GM23338 (cell line): ENCODE results near the gene PDE1A. TPM values are rescaled to one million over a fixed set of nuclear protein-coding genes. Genes with fewer than 3 reads are reported as not detected.
"Not testable (repeated sequence)": the region's sequence is repeated elsewhere in the genome, so short reads cannot be mapped to it uniquely, and the experiment has no call there.

Source experiments
- ATAC-seq: fragments of 200-7000 bp; cut with Tn5 transposase; 3 replicates; pipeline ENCODE4 v1.9.1; 2020
- DNase-seq: peaks from one replicate; pipeline ENCODE4 v3.0.0-alpha.2; 2015; ENCODE audit warnings: low spot score
- H2AFZ ChIP-seq: fragments of 200-600 bp; sonication (generic); 2 replicates; pipeline ENCODE4 v1.8.0; 2016; ENCODE audit warnings: antibody characterized with exemption, mild to moderate bottlenecking, moderate library complexity
- H3F3A ChIP-seq: fragments of 200-600 bp; sonication (generic); replicated peaks from 2 replicates; pipeline ENCODE4 v1.8.0; 2017; ENCODE audit warnings: antibody characterized with exemption, mixed run types, low read depth
- H3K27ac ChIP-seq: fragments of 200-600 bp; sonication (generic); 2 replicates; pipeline ENCODE4 v1.6.1; 2016; ENCODE audit warnings: low read depth
- H3K27me3 ChIP-seq: fragments of 200-600 bp; sonication (generic); 2 replicates; pipeline ENCODE4 v1.8.0; 2016; ENCODE audit warnings: mild to moderate bottlenecking, mixed run types, moderate library complexity; ENCODE audit not compliant: insufficient read depth
- H3K36me3 ChIP-seq: fragments of 200-600 bp; sonication (generic); 2 replicates; pipeline ENCODE4 v1.8.0; 2016; ENCODE audit warnings: mild to moderate bottlenecking; ENCODE audit not compliant: insufficient read depth
- H3K4me1 ChIP-seq: fragments of 200-600 bp; sonication (generic); 2 replicates; pipeline ENCODE4 v1.8.0; 2016; ENCODE audit warnings: mild to moderate bottlenecking, moderate library complexity; ENCODE audit not compliant: insufficient read depth
- H3K4me2 ChIP-seq: fragments of 200-600 bp; sonication (generic); 2 replicates; pipeline ENCODE4 v1.7.1; 2017; ENCODE audit warnings: mixed run types
- H3K4me3 ChIP-seq: fragments of 200-600 bp; sonication (generic); 2 replicates; pipeline ENCODE4 v1.6.1; 2016; ENCODE audit warnings: mixed run types
- H3K79me2 ChIP-seq: fragments of 200-600 bp; sonication (generic); replicated peaks from 2 replicates; pipeline ENCODE4 v1.8.0; 2017; ENCODE audit warnings: mild to moderate bottlenecking; ENCODE audit not compliant: insufficient read depth
- H3K9me2 ChIP-seq: fragments of 200-600 bp; sonication (generic); 2 replicates; pipeline ENCODE4 v1.8.0; 2017; ENCODE audit not compliant: insufficient read depth
- H4K20me1 ChIP-seq: fragments of 200-600 bp; sonication (generic); replicated peaks from 2 replicates; pipeline ENCODE4 v1.8.0; 2017; ENCODE audit warnings: mild to moderate bottlenecking; ENCODE audit not compliant: insufficient read depth
- H3K27ac Mint-ChIP-seq: 2 replicates; pipeline ENCODE4 v1.8.0; 2020; ENCODE audit warnings: inconsistent platforms, mild to moderate bottlenecking, moderate library complexity, mixed read lengths
- H3K27me3 Mint-ChIP-seq: 3 replicates; pipeline ENCODE4 v1.8.0; 2022; ENCODE audit warnings: low read depth, mild to moderate bottlenecking, moderate library complexity, mixed read lengths, inconsistent platforms; ENCODE audit not compliant: insufficient read depth, poor library complexity
- H3K36me3 Mint-ChIP-seq: 3 replicates; pipeline ENCODE4 v1.8.0; 2021; ENCODE audit warnings: low read depth, mild to moderate bottlenecking, inconsistent platforms, moderate library complexity, mixed read lengths
- H3K4me1 Mint-ChIP-seq: 3 replicates; pipeline ENCODE4 v1.8.0; 2020; ENCODE audit warnings: mild to moderate bottlenecking, inconsistent platforms, mixed read lengths
- H3K4me3 Mint-ChIP-seq: 3 replicates; pipeline ENCODE4 v1.8.0; 2021; ENCODE audit warnings: moderate library complexity, mild to moderate bottlenecking, inconsistent platforms, mixed read lengths
- H3K9me3 Mint-ChIP-seq: 3 replicates; pipeline ENCODE4 v1.8.0; 2020; ENCODE audit warnings: moderate library complexity, mild to moderate bottlenecking, inconsistent platforms, mixed read lengths
- CREB1 ChIP-seq: fragments of 250-450 bp; sonication (Bioruptor Pico); IDR thresholded peaks from 2 replicates; pipeline ENCODE4 v1.5.0; 2020; ENCODE audit warnings: low read depth, mild to moderate bottlenecking, moderate library complexity
- EZH2 ChIP-seq: fragments of 200-600 bp; sonication (generic); IDR thresholded peaks from one replicate; pipeline ENCODE4 v1.8.0; 2017; ENCODE audit warnings: antibody characterized with exemption, mild to moderate bottlenecking, low read depth; ENCODE audit not compliant: unreplicated experiment
- EZH2phosphoT487 ChIP-seq: fragments of 200-600 bp; sonication (generic); IDR thresholded peaks from one replicate; pipeline ENCODE4 v1.8.1; 2018; ENCODE audit warnings: antibody characterized with exemption; ENCODE audit not compliant: unreplicated experiment
- JUNB ChIP-seq: IDR thresholded peaks from one replicate; pipeline ENCODE4 v1.6.1; 2016; ENCODE audit warnings: antibody characterized with exemption; ENCODE audit not compliant: unreplicated experiment
- POLR2AphosphoS5 ChIP-seq: IDR thresholded peaks from 2 replicates; pipeline ENCODE4 v1.6.1; 2016; ENCODE audit warnings: antibody characterized with exemption, low read depth
- STAT1 ChIP-seq: IDR thresholded peaks from one replicate; pipeline ENCODE4 v1.6.1; 2016; ENCODE audit warnings: antibody characterized with exemption; ENCODE audit not compliant: unreplicated experiment
- ZNF331 ChIP-seq: fragments of 250-450 bp; sonication (Bioruptor Pico); IDR thresholded peaks from 2 replicates; pipeline ENCODE4 v1.5.0; 2020; ENCODE audit warnings: low read depth, mild to moderate bottlenecking, moderate library complexity
- polyA plus RNA-seq: library from polyadenylated mRNA; unstranded; fragments of >200 nt; fragmentation: Nextera tagmentation; extraction: Ambion mirVana; gene quantifications from 2 replicates; pipeline ENCODE4 v1.2.1, GENCODE V29; 2016
- total RNA-seq: library from RNA; depleted of rRNA; stranded (reverse); fragments of >200 nt; shearing (Covaris generic); gene quantifications from 2 replicates; pipeline ENCODE4 v1.2.3, GENCODE V29; 2014
- TF ChIP-seq, protein P1 (sequence below): IDR thresholded peaks from one replicate; pipeline ENCODE4 v1.6.1; 2018; ENCODE audit warnings: antibody characterized with exemption; ENCODE audit not compliant: unreplicated experiment
- TF ChIP-seq, protein P2 (sequence below): fragments of 250-450 bp; sonication (Bioruptor Pico); IDR thresholded peaks from 2 replicates; pipeline ENCODE4 v1.5.0; 2020; ENCODE audit warnings: mild to moderate bottlenecking, moderate library complexity
- TF ChIP-seq, protein P3 (sequence below), 2 experiments: fragments of 200-600 bp in 1 of 2; sonication (generic) in 1 of 2; conservative IDR thresholded peaks; 2 replicates each; pipeline versions ENCODE4 v1.5.1 to v1.6.1; 2016 to 2017; ENCODE audit warnings: antibody characterized with exemption in 2 of 2, low read depth in 2 of 2, mild to moderate bottlenecking in 2 of 2, moderate library complexity in 1 of 2

The PDE1A gene
- total and polyA plus RNA-seq, 2 experiments from 2014 or later = 0.28 to 0.31 TPM

DNA sequence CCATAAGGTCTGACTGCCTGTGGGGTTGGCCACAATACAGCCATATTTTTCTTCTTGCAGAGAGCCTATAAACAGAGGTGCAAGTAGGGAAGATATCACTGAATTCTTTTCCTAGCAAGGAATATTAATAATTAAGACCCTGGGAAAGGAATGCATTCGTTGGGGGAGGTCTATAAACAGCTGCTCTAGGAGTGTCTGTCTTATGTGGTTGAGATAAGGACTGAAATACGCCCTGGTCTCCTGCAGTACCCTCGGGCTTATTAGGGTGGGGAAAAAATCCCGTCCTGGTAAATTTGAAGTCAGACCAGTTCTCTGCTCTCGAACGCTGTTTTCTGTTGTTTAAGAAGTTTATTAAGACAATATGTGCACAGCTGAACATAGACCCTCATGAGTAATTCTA is 150.2 kb downstream of the PDE1A start:
- H3K27ac Mint-ChIP-seq, H3F3A ChIP-seq, H3K79me2 ChIP-seq, H3K4me3 Mint-ChIP-seq, H3K4me1 Mint-ChIP-seq, H3K4me2 ChIP-seq, H2AFZ ChIP-seq, ATAC-seq, H3K4me1 ChIP-seq, H4K20me1 ChIP-seq, H3K27me3 Mint-ChIP-seq, H3K9me2 ChIP-seq, H3K36me3 ChIP-seq, H3K27me3 ChIP-seq, H3K36me3 Mint-ChIP-seq, H3K27ac ChIP-seq, DNase-seq, H3K4me3 ChIP-seq: not testable (repeated sequence)
- H3K9me3 Mint-ChIP-seq = peaks cover 15% of the 10 kb centered on the region

DNA sequence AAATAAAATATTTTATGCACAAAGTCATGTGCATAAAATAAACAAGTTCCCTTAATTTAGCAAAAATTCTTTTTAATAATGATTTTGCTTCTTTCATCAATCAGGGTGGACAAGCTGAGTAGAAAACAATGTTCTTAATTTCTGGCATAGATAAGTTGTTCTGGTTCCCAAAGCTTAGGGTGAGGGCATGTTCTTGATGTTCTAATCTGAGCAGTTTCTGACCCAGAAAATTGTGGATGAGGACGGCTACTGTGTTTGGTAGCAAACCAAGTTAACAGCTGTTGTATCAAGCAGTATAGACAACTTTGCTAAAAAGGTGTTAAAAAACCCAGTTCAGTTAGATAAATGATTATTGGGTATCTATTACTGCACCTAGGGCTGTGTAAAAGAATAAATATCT is 158.9 kb downstream of the PDE1A start:
- Histone ChIP-seq H3K36me3 (no peaks in the 10 kb centered on the region), H3K4me3 (no peak overlapping the region), H3K27me3 (no peaks in the 10 kb centered on the region), H3K79me2 (no peaks in the 10 kb centered on the region), H3K9me2 (no peaks in the 10 kb centered on the region), H2AFZ (no peak overlapping the region), H3K4me1 (no peaks in the 10 kb centered on the region), H4K20me1 (no peaks in the 10 kb centered on the region), H3F3A (no peaks in the 10 kb centered on the region), H3K4me2 (no peak overlapping the region), H3K27ac (no peak overlapping the region)
- no peak for ATAC-seq
- Mint-ChIP-seq H3K4me1 (peaks cover 3% of the 10 kb centered on the region; the same call in 2 of the 3 replicates), H3K36me3 (no peaks in the 10 kb centered on the region), H3K27ac (no peak overlapping the region), H3K27me3 (peaks cover 3% of the 10 kb centered on the region), H3K9me3 (no peaks in the 10 kb centered on the region), H3K4me3 (no peak overlapping the region)
- TF ChIP-seq, protein P1, sequence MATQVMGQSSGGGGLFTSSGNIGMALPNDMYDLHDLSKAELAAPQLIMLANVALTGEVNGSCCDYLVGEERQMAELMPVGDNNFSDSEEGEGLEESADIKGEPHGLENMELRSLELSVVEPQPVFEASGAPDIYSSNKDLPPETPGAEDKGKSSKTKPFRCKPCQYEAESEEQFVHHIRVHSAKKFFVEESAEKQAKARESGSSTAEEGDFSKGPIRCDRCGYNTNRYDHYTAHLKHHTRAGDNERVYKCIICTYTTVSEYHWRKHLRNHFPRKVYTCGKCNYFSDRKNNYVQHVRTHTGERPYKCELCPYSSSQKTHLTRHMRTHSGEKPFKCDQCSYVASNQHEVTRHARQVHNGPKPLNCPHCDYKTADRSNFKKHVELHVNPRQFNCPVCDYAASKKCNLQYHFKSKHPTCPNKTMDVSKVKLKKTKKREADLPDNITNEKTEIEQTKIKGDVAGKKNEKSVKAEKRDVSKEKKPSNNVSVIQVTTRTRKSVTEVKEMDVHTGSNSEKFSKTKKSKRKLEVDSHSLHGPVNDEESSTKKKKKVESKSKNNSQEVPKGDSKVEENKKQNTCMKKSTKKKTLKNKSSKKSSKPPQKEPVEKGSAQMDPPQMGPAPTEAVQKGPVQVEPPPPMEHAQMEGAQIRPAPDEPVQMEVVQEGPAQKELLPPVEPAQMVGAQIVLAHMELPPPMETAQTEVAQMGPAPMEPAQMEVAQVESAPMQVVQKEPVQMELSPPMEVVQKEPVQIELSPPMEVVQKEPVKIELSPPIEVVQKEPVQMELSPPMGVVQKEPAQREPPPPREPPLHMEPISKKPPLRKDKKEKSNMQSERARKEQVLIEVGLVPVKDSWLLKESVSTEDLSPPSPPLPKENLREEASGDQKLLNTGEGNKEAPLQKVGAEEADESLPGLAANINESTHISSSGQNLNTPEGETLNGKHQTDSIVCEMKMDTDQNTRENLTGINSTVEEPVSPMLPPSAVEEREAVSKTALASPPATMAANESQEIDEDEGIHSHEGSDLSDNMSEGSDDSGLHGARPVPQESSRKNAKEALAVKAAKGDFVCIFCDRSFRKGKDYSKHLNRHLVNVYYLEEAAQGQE = no peak
- TF ChIP-seq ZNF331 (CRISPR knock-in tag) (no peak), JUNB (no peak), EZH2 (no peak), CREB1 (CRISPR knock-in tag) (no peak), EZH2phosphoT487 (no peak), STAT1 (no peak), POLR2AphosphoS5 (no peak)
- TF ChIP-seq, protein P2, sequence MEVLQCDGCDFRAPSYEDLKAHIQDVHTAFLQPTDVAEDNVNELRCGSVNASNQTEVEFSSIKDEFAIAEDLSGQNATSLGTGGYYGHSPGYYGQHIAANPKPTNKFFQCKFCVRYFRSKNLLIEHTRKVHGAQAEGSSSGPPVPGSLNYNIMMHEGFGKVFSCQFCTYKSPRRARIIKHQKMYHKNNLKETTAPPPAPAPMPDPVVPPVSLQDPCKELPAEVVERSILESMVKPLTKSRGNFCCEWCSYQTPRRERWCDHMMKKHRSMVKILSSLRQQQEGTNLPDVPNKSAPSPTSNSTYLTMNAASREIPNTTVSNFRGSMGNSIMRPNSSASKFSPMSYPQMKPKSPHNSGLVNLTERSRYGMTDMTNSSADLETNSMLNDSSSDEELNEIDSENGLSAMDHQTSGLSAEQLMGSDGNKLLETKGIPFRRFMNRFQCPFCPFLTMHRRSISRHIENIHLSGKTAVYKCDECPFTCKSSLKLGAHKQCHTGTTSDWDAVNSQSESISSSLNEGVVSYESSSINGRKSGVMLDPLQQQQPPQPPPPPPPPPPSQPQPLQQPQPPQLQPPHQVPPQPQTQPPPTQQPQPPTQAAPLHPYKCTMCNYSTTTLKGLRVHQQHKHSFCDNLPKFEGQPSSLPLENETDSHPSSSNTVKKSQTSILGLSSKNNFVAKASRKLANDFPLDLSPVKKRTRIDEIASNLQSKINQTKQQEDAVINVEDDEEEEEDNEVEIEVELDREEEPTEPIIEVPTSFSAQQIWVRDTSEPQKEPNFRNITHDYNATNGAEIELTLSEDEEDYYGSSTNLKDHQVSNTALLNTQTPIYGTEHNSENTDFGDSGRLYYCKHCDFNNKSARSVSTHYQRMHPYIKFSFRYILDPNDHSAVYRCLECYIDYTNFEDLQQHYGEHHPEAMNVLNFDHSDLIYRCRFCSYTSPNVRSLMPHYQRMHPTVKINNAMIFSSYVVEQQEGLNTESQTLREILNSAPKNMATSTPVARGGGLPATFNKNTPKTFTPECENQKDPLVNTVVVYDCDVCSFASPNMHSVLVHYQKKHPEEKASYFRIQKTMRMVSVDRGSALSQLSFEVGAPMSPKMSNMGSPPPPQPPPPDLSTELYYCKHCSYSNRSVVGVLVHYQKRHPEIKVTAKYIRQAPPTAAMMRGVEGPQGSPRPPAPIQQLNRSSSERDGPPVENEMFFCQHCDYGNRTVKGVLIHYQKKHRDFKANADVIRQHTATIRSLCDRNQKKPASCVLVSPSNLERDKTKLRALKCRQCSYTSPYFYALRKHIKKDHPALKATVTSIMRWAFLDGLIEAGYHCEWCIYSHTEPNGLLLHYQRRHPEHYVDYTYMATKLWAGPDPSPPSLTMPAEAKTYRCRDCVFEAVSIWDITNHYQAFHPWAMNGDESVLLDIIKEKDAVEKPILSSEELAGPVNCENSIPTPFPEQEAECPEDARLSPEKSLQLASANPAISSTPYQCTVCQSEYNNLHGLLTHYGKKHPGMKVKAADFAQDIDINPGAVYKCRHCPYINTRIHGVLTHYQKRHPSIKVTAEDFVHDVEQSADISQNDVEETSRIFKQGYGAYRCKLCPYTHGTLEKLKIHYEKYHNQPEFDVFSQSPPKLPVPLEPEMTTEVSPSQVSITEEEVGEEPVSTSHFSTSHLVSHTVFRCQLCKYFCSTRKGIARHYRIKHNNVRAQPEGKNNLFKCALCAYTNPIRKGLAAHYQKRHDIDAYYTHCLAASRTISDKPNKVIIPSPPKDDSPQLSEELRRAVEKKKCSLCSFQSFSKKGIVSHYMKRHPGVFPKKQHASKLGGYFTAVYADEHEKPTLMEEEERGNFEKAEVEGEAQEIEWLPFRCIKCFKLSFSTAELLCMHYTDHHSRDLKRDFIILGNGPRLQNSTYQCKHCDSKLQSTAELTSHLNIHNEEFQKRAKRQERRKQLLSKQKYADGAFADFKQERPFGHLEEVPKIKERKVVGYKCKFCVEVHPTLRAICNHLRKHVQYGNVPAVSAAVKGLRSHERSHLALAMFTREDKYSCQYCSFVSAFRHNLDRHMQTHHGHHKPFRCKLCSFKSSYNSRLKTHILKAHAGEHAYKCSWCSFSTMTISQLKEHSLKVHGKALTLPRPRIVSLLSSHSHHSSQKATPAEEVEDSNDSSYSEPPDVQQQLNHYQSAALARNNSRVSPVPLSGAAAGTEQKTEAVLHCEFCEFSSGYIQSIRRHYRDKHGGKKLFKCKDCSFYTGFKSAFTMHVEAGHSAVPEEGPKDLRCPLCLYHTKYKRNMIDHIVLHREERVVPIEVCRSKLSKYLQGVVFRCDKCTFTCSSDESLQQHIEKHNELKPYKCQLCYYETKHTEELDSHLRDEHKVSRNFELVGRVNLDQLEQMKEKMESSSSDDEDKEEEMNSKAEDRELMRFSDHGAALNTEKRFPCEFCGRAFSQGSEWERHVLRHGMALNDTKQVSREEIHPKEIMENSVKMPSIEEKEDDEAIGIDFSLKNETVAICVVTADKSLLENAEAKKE = no peak
- TF ChIP-seq, protein P3, sequence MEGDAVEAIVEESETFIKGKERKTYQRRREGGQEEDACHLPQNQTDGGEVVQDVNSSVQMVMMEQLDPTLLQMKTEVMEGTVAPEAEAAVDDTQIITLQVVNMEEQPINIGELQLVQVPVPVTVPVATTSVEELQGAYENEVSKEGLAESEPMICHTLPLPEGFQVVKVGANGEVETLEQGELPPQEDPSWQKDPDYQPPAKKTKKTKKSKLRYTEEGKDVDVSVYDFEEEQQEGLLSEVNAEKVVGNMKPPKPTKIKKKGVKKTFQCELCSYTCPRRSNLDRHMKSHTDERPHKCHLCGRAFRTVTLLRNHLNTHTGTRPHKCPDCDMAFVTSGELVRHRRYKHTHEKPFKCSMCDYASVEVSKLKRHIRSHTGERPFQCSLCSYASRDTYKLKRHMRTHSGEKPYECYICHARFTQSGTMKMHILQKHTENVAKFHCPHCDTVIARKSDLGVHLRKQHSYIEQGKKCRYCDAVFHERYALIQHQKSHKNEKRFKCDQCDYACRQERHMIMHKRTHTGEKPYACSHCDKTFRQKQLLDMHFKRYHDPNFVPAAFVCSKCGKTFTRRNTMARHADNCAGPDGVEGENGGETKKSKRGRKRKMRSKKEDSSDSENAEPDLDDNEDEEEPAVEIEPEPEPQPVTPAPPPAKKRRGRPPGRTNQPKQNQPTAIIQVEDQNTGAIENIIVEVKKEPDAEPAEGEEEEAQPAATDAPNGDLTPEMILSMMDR (conservative IDR thresholded peaks at IDR 0.05; ENCODE audit: low read depth in 2 of 2) = no peak
- DNase-seq = no peak
